Right renal pelvis (tissue), 4 donors: ENCODE results near the gene AVPI1. TPM values are rescaled to one million over a fixed set of nuclear protein-coding genes. Genes with fewer than 3 reads are reported as not detected.
"Not testable (repeated sequence)": the region's sequence is repeated elsewhere in the genome, so short reads cannot be mapped to it uniquely, and the experiment has no call there.

Source experiments
- DNase-seq, 4 donors: peaks; one replicate each; pipeline ENCODE4 v3.0.0-alpha.2; 2013; ENCODE audit warnings: low read depth in 4 of 4, low spot score in 3 of 4, missing footprints in 1 of 4
- polyA plus RNA-seq, 4 donors: library from polyadenylated mRNA; unstranded; fragments of 120-200 nt; gene quantifications; one replicate each; pipeline ENCODE4 v1.2.1, GENCODE V29; 2013; ENCODE audit not compliant: insufficient read length in 4 of 4

Gene AVPI1
- polyA plus RNA-seq, 4 donors: 4.5 to 6.6 (median 4.6) TPM

DNA sequence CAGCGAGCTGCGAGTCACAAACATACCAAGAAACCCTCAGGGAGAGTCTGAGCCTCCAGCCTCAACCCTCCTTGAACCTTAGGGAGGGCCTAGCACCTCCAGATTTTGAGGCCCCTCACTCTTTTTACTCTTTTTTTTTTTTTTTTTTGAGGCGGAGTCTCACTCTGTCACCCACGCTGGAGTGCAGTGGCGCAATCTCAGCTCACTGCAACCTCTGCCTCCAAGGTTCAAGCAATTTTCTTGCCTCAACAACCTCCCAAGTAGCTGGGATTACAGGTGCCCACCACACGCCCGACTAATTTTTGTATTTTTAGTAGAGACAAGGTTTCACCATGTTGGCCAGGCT lies 2.7 kb downstream of the AVPI1 start:
- DNase-seq: not testable (repeated sequence)

DNA sequence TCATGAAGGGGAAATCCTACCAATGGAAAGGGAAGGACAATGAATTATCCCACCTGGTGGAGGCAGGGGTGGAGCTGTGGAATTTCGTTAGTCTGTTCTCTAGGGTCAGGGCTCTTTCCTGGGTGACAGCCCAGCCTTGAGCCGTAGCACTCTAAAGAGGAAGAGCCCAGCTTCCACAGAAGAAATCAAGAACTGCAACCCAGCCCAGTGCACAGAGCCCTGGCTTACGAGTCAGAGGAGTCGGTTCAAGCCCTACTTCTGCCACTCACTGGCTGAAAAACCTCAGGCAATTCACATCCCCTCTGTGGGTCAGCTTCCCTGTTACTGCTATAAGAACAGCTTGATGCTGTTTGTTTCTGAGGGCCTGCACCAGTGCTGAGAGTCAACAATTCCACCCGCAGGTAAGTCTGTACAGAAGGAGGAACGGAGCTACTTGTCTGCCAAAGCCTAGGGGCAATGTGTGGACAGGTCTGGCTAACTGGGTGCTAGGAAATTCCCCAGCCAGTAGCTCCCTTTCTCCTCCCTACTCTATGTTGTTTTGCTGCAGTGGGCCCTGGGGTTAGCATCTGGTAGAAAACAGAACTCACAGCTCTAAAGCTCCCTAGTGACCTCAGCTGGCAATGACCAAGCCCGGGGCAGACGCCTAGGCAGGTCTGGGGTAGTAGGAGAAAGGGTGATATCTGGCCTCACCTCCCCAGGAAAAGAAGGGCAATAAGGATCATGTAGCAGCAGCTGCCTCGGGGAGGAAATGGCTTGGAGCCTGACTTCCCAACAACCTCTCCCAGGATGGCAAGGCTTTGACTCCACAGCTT lies 3.3 kb downstream of the AVPI1 start:
- no peak for DNase-seq

DNA sequence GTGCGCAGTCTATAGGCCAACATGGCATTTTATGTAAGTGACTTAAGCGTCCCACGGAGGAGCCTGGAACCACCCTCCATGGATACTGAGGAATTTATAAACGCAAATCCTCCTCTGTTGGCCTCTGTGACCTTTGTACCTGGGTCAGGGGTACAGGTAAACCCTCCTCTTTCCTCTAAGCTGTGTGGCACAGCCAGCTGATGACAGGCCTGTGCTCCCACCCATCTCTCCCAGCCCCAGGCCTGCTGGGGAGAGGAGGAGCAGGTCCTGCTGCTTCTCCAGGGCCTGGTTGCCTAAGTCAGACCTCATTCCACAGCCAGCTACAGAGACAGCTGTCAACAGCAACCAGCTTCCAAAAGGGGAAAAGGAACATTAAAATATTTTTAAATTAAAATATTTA lies 5.0 kb downstream of the AVPI1 start:
- DNase-seq: no peak

DNA sequence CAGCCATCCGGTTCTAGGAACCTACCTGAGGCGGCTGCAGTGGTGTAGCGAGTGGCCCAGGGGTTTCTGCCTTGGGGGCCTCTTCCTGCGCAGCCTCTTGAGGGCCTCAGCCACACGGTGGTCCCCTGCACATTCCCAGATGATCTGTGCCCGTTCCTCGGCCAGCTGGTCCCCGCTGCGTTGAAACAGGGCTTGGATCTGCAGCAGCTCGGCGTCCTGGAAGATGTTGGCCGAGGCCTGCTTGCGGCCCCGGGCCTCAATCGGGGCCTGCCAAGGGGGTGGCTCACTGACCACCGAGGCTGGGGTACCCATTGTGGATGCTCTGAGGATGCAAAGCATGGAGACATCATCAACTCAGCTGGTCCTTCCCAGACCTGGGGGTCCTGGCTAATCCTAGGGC lies 7.4 kb downstream of the AVPI1 start:
- DNase-seq: no peak

DNA sequence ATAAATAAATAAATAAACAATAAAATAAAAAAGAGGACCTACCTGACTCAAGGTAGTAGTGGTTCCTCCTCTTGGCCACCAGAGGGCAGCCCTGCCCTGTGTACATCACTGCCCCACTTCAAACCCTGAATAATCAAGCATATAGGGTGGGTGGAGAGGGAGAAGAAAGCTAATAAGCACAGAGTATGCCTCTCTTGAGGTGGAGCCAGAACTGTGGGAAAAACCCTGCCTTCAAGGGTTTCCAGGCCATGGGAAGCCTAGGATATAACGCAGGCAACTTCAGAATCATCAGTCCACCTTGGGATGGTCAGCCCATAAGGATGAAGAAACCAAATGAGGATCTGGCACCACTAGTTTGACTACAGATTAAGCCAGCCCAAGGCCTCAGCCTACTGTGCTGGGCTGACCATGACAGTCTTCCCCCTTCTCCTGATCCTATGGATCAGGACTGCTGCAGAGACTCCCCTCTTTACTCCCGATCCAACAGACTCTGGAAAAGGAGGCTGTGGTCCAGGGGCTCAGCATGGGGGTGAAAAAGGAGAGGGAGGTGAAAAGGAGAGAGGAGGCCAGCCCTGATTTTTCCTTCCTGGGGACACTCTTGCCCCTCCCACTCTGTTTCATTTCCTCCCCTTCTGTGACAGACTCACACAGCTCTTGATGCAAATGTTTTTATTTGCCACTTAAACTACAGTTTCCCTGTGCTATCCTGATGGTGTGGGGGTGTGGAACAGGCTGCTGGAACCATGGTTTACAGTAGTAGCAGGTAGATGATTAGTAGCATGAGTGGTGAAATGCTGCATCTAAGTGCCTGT lies 10.1 kb downstream of the AVPI1 start:
- DNase-seq: no peak

DNA sequence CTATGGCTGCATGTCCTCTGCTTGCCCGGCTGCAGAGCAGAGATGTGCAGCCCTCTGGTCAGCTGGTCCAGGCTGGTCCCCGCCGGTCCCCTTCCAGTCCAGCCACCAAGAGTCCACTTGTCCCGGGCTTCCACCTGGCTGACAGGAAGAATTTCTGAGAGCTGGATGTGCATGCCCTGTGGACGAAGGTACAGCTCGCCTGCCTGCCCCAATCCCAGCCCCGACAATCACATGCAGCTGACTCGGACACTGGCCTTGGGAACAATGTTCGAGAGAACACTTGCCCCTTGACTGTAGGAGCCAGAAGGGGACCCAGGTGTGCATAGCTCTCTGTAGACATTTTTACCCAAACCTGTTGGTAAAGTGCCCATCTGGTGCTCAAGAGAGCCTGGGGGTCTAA lies 11.8 kb downstream of the AVPI1 start:
- no peak for DNase-seq

DNA sequence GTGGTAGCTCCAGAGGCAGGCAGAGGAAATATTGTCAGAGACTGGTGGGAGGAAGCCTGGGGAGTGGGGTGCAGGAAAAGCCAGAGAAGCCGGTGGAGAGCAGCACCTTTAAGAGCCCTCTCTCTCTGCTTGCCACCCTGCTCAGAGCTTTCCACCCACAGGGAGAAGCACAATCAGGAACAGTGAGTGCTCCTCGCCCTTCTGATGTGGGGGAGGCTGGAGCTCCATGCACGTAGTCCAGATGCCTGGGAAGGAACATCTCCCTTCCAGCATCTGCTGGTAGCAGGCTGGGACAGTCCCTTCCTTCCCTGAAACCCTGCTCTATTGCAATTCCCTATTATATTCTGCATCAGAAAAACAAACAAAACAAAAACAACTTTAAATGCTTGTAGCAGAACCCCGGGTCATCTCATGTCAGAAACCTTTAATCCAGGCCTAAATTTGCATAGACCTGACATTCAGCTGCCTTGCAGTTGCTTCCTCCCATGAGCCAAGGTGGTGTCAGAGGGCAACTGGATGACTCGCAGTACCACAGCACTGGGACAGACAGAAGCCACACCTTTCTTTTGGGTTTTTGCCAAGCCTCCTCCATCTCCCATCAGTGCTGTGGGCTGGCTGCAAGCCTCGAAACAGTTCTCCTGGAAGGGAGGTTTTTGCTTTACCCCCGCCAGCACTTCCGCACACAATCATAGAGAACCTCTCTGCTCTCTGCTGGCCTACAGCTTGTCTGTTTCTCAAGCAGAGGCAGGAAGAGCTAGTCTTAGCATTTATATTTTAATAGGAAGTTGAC lies 13.1 kb downstream of the AVPI1 start:
- DNase-seq: no peak

DNA sequence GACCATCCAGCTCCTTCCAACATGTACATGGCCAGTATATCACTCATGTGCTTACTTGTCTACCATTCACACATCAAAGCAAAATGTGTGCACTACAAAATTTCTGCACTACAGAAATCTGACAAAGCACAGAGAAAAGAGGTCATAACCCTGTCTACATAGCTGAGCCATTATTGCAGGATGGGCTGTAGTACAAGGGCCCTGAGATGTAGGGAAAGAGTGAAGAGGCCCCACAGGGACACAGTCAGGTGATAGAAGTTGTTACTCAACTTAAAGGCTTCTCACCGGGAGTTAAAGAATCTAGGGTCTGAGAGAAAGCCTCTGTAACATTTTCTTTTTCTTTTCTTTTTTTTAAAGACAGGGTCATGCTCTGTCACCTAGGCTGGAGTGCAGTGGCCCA lies 17.5 kb downstream of the AVPI1 start:
- DNase-seq: no peak

DNA sequence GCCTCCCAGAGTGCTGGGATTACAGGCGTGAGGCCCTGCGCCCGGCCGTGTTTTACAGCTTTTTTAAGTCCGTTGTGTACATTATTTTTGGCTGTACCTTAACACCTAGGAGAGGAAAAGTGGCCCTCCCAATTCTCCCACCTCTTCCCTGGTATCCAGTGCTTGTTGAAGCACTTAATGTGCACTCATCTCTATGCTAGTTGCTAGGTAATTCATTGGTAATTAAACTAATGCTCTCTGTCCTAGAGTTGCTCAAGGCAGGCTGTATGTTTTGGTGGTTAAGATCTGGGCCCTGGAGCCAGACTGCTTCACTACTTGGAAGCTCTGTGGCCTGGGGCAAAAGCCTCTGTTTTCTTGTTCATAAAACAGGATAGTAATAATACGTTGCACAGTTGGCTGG lies 19.6 kb downstream of the AVPI1 start:
- DNase-seq: no peak

DNA sequence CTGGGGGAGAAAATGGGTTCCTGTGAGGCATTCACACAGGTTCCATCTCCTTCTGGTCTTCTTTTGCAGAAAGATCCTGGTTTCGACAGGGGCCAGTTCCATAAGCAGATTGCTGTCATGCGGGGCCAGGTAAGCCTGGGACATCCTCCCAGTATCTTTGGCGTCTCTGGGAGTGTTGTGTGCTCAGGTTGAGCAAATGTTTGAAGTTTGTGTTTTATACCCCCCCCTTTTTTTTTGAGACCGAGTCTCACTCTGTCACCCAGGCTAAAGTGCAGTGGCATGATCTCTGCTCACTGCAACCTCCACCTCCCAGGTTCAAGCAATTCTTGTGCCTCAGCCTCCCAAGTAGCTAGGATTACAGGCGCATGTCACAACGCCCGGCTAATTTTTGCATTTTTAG lies 20.0 kb downstream of the AVPI1 start:
- DNase-seq: no peak

DNA sequence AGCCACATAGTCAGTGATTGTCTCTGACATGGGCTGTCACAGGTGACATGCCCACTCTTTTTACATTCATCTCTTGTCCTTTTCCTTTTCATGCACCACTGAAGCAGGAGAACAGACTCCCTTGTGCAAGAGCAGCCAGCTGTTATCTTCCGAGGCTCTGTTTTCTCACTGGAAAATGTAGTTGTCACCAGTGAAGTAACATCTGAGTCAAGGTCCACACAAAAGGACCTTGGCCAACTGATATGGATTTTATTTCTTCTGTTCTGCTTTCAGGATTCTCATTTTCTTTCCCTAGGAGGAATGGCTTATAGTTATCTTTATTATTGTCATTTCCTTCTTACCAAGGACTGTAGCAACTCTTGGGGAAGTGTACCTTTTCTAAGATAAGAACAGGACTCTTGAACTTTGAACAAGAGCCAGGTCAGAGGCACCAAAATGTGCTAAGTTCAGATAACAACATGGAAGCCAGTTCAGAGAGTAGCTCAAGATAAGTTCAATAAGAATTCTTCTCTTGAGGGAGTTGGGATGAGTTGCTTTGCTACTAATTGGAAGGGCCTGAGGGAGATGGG lies 22.7 kb downstream of the AVPI1 start:
- DNase-seq: no peak

DNA sequence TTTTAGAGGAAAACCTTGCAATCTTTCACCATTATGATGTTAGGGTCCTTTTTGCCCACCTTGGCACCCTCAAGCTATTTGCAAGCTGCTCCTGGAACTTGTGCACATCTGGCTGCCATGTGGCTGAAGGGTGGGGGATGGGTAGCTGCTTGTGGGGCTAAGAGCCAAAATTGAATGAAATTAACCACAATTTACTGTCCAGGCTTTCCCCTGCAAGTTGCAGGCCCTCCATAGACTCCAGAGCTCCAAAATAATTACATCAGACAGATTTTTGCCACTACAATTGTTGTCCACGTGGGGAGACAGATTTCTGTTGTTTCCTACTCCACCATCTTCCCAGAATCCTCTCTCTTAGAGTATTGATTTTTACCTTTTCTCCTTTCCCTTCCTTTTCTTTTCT lies 27.5 kb downstream of the AVPI1 start:
- DNase-seq: no peak

DNA sequence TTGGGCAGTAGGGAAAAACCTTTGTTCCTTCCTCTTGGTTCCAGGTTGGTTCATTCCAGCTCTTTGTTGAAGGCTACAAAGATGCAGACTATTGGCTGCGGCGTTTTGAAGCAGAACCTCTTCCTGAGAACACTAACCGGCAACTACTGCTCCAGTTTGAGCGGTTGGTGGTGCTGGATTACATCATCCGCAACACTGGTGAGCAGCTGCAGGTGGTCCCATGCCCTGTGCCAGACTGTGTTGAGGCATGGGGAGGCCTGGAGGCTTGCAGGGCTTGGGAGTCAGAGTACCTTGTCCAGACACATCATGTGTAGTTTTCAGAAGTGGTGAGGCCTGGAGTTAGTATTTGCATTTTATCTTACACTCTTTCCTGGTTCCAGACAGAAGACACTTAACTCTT lies 30.3 kb downstream of the AVPI1 start:
- DNase-seq: no peak

DNA sequence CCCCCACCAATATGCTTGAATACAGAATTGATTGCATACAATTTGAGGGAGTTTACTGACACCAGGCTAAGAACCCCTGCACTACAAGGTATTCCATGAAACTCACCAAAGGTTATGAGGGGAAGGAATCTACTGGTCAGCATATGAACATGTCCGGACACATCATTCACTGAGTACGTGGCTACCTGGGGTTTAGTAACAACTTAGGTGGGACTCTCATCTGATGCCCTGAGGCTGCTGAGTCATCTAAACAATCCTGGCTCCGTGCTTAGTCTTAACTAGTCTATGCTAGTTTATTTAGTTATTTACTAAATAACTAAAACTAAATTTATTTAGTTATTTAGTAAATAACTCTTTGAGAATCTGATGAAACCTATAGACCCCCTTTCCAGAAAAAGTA lies 35.3 kb downstream of the AVPI1 start:
- no peak for DNase-seq

DNA sequence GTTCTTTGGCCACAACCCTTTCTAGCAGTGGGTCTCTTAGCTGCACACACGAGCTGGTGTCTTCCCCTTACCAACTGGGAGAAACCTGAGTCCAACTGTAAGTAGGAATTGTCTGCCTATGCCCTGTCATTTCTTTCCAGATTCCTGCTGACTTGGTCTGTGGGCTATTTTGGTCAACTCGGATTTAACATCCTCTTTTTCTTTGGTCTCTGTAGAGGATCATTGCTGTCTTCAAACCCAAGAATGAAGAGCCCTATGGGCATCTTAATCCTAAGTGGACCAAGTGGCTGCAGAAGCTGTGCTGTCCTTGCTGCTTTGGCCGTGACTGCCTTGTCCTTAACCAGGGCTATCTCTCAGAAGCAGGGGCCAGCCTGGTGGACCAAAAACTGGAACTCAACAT lies 36.3 kb downstream of the AVPI1 start:
- DNase-seq: no peak

DNA sequence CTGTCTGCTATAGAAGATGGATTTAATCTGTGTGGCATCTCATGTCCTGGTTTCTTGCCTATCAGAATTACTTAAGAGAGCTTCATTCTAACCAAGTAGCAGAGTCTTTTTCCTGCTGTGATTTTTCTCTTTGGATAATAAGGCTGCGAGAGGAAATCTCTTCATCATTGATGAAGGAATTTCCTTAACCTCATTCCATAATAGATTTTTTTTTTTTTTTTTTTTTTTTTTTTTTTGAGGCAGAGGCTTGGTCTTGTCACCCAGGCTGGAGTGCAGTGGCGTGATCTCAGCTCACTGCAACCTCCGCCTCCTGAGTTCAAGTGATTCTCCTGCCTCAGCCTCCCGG lies 37.7 kb downstream of the AVPI1 start:
- not testable (repeated sequence) for DNase-seq

DNA sequence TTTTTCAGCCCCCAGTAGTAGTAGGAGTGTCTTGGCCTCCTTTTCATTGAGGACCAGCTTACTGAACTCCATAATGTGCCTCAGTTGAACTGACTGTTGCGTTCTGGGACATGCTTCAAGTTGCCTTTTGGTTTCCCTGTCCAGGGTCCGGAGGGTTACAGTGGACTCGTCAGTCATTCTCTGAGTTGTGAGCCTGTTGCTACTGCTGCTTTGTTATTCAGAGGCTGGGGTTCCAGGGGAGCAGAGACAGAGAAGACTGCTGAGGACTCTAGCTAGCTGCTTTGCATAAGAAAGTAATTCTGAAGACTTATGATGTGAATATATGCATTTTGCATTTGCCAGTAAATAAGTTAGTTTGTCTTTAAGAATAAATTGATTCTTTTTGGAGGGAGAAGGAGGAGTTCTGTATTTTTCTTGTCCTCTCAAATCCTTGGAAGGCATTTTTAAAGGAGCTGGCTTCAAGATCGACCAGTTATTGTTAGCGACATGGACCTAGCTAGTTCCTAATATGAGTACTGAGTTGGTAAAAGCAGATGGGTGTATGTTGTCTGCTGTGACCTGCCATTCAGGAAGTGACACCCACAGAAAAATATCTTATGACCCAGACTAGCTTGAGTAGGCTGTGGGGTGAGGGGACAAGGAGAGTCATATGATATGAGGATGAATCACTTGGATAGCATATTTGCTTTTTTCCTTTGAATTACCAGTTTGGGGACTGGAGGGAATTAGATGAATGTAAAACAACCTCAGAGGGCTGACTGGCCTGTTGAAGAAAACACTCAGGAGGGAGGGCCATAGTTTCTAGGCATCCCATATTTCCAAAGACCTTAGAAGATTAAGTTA lies 38.3 kb downstream of the AVPI1 start:
- no peak for DNase-seq

DNA sequence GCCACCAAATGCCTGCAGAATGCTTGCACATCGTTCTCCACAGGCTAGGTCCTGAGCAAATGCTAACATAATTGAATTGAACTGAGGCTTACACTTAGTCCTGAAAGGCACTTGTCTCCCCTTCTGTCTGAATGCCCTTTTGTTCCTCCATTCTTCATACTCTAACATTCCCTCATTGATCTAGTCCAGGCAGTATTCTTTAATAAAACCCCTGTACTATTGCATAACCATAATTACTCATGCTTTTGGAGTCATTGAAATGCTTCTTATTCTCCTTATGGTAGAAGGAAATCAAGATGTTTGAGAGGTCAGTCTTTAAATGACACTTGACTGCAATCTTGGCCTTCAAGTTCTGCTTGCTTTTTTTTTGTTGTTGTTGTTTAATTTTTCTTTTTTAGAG lies 39.5 kb downstream of the AVPI1 start:
- no peak for DNase-seq

DNA sequence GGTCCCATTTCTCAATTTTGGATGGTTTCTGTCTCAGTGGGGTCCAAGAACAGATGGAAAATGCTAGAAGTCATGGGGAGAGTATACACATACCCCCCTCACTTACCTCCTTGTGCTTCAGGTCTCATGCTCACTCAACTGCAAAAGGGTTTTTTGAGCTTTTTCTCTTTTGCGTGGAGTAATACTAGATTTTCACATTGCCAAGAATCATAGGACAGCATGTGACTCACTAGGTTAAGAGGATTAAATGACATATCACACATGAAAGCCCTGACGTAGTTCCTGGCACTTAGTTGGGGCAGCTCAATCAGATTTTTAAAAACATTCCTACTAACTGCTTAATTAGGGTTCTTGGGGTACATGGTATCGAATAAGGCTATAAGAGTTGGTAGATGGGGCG lies 42.1 kb downstream of the AVPI1 start:
- DNase-seq: no peak

DNA sequence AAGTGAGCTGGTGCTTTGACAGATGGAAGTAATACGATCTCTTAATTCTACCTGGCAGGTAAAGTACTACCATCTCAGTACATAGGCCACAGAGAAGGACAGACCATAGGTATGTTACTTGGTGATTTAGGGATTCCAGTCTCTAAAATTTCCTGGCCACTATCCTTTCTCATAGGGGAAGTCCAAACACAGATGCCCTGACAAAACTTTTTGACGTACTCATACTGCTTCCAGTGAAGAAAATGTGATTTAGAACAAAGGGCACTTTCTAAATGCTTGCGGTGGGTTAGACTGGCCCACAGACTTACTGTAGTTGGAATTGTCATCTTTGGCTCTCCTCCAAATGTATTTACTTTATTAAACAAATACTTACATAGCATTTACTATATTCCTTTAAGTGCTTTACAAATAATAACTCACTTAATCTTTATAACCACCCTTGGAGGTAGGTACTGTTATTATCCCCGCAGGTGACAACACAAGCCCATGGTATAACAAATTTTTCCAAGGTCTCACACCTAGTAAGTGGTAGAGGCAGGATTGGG lies 43.5 kb downstream of the AVPI1 start:
- DNase-seq: no peak
